Measurements from ENCODE around the gene ITGAD.

ITGAD gene

DNA sequence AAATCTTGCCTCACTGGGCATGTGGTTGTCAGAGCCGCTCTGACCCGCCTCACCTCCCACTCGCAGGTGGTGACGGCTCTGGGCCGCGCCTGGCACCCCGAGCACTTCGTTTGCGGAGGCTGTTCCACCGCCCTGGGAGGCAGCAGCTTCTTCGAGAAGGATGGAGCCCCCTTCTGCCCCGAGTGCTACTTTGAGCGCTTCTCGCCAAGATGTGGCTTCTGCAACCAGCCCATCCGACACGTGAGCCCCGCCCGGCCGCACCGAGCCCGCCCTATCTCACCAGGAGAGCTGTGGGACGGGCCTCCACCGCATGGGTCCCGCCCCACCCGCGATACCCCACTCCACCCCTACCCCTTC lies 82.8 kb downstream of the ITGAD start:
- no peak for DNase-seq (ENCODE audit: low spot score)

Data from kidney tubule cell (primary cell).